ENCODE measurements around the gene TMCO6.

DNA sequence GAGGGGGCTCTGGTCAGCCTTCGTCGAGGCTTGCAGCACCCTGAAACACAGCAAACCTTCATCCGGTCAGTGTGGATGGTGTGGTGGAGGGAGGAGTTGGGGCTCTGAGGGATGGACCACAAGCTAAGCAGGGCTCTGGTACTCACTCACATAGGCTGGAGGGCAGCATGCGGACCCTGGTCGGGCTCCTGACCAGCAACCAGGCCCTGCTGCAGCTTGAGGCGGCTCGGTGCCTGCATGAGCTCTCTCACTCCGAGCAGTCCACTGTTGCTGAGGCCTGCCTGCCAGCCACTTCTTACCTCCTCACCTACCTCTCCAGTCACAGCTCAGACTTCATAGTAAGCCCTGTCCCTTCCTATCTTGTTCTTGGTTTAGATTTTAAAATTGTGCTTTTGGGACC is 2.5 kb downstream of the TMCO6 start:
- TF ChIP-seq PHF8 (conservative IDR thresholded peaks at IDR 0.05; ENCODE audit: low read depth, low read length) (no peak), EZH2 (IDR thresholded peaks at IDR 0.05; ENCODE audit: low read depth, low read length, severe bottlenecking) (no peak), CEBPB (IDR thresholded peaks at IDR 0.05; ENCODE audit: low read depth, low read length) (no peak)
- TF ChIP-seq, protein P1, sequence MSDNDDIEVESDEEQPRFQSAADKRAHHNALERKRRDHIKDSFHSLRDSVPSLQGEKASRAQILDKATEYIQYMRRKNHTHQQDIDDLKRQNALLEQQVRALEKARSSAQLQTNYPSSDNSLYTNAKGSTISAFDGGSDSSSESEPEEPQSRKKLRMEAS (IDR thresholded peaks at IDR 0.05), result no peak

Measured in H1 (cell line).